GM10266 (cell line): ENCODE data around the gene GPRC5C.

ENCODE experiments used
- DNase-seq: peaks from one replicate; pipeline ENCODE4 v3.0.0; 2012; ENCODE audit errors: extremely low spot score
- TF ChIP-seq, protein P1 (sequence below): IDR thresholded peaks from 2 replicates; pipeline ENCODE4 v1.5.1; 2012; ENCODE audit warnings: mild to moderate bottlenecking, low read depth; ENCODE audit not compliant: control insufficient read depth, insufficient read depth; ENCODE audit errors: missing control alignments

The GPRC5C gene

DNA sequence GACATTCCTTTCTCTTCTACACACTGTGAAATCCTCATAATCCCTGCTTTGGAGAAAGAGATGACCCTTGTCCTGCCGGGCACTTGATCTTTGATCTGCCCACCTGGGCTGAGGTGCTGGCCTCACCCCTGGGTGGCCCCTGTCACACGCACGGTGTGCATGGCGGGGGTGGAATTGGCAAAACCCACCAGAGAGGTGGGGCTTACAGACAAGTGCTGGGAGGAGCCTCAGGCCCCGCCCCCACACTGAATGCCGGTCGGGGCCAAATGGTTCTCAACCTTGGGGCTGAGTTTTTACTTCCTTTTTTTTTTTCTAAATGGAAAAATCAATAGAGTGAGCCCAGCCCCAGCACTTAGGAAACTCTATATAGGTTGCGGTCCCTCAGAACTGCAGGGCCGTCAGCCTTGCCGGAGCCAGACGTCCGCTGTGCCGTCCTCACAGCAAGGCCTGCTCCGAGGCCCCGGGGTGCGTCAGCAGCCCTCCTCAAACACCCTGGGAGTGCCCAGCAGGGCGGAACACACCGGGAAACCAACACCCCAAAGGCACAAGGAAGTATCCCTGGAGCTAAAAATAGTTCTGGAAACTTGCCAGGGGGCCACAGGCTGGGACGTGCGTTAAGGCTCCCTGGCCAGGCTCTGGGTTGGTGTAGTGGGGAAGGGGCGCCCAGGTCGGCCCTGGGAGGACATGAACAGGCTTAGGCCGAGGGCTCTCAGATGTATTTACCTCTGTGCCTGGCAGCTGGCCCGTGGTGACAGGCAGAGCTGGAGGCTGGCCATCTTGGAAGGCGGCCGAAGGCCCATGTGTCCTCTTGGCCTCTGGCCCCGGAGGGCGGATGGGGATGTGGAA, 11.0 kb downstream of the GPRC5C start:
- TF ChIP-seq, protein P1, sequence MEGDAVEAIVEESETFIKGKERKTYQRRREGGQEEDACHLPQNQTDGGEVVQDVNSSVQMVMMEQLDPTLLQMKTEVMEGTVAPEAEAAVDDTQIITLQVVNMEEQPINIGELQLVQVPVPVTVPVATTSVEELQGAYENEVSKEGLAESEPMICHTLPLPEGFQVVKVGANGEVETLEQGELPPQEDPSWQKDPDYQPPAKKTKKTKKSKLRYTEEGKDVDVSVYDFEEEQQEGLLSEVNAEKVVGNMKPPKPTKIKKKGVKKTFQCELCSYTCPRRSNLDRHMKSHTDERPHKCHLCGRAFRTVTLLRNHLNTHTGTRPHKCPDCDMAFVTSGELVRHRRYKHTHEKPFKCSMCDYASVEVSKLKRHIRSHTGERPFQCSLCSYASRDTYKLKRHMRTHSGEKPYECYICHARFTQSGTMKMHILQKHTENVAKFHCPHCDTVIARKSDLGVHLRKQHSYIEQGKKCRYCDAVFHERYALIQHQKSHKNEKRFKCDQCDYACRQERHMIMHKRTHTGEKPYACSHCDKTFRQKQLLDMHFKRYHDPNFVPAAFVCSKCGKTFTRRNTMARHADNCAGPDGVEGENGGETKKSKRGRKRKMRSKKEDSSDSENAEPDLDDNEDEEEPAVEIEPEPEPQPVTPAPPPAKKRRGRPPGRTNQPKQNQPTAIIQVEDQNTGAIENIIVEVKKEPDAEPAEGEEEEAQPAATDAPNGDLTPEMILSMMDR: no peak
- peak; percentile 81 for DNase-seq

DNA sequence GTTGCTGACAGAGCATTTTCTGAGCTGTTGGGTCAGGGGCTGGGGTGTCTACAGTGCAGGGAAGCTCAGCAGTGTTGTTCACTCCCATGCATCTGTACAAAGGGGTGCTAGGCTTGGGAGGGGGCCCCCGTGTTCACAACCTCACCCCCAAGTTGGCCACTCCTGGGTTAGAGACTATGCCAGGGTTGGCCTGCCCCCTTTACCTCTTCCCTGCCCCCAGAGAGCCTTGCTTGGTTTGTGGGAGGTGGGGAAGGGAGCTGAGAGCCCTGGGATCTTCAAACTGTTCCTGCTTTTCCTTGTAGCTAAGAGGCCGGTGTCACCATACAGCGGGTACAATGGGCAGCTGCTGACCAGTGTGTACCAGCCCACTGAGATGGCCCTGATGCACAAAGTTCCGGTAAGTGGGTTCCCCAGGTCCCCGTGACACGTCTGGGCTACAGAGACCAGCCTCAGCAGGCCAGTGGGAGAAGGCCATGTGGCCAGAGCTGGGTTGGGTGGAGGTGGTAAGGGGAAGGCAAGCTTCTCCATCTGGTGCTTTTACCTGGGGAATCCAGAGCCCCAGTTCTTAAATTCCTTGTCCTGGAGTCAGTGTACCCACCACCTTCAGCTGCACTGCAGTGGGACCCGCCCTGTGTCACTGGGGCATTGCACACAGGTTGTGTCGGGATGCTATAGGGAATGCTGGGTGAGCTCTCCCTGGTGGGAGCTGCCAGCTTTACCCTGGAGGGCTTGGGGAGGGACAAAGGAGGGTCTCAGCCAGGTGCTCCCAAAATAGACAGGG, 11.8 kb downstream of the GPRC5C start:
- DNase-seq: no peak
- TF ChIP-seq, protein P1: no peak

DNA sequence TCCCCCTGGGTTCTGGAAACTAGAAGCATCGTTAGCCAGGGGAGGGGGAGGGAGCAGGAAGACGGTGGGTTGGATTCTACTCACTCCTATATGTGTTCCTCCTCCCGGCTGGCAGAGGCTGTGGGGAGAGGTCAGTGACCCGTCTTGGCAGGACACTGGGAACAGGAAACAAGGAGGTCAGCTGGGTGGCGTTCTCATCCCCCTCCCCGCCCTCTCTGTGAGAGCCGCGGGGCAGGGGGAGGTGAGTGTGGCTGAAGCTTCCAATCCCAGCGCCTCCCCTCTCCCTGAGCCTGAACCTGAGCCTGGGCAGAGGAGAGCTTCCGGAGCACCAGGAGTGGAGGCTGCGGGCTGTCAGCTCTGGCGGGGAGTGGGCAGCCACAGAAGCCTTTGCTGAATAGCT, 12.5 kb downstream of the GPRC5C start:
- DNase-seq: no peak
- TF ChIP-seq, protein P1: no peak

DNA sequence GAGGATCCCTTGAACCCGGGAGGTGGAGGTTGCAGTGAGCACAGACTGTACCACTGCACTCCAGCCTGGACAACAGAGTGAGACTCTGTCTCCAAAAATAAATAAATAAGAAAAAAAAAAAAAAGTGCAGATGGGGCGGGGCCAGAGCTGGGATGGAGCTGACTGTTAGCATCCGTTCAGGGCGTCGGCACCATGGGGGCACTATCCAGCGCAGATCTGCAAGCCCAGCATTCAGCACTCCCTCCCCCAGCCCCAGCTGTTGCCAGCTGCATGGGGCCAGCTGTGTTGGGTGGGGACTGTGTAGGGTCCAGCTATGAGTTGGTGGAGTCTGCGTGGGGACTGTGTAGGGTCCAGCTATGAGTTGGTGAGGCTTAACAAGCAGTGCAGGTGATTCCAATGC, 13.3 kb downstream of the GPRC5C start:
- no peak for DNase-seq
- TF ChIP-seq, protein P1: no peak

DNA sequence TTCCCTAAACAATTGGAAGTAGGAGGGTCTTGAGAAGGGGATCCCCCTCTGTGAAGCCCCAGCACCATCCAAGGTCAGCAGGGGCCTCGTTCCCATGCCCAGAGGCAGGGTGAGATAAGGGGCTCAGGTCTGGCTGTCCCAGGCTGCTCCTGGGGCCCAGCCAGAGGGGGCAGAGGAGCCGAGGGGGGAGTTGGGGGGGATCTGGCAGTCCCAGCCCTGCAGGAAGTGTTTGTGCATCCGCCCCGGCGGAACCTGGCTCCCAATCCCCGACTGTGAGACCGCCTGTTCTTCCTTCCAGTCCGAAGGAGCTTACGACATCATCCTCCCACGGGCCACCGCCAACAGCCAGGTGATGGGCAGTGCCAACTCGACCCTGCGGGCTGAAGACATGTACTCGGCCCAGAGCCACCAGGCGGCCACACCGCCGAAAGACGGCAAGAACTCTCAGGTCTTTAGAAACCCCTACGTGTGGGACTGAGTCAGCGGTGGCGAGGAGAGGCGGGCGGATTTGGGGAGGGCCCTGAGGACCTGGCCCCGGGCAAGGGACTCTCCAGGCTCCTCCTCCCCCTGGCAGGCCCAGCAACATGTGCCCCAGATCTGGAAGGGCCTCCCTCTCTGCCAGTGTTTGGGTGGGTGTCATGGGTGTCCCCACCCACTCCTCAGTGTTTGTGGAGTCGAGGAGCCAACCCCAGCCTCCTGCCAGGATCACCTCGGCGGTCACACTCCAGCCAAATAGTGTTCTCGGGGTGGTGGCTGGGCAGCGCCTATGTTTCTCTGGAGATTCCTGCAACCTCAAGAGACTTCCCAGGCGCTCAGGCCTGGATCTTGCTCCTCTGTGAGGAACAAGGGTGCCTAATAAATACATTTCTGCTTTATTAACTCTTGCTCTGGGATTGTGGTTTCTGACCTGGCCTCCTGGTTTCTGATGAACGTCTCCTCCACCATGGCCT, 14.9 kb downstream of the GPRC5C start:
- TF ChIP-seq, protein P1: no peak
- DNase-seq: peak; percentile 64

DNA sequence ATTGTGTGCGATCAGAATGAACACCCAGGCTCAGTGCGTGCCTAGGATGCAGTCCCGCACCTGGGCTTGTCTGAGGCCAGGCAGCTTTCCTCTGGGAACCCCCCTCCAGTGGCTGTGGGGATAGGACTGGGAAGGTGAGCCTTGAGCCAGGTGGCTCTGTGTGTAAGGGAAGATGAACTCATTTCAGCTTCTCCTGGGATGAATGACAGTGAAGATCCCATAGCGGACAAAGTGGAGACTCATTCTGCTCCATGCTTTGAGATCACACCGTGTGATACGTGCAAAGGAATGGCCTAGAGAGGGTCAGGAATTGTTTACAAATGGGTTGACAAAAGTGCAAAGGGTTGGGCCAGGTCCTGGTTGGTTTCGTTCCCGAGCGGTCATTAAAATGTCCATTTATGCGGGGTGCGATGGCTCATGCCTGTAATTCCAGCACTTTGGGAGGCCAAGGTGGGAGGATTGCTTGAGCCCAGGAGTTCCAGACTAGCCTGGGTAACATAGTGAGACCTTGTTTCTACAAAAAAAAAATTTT, 15.8 kb downstream of the GPRC5C start:
- no peak for DNase-seq
- TF ChIP-seq, protein P1: no peak
